SK-N-SH (cell line): ENCODE measurements around the gene ACOX2. TPM values are rescaled to one million over a fixed set of nuclear protein-coding genes. Genes with fewer than 3 reads are reported as not detected.

ENCODE experiments used
- CTCF ChIA-PET: fragments of 300-600, 350-600 bp; formaldehyde crosslinking; extraction: SDS; loops from one replicate; lab custom pipeline; 2021; lab: Yijun Ruan, JAX
- POLR2A ChIA-PET: fragments of 350-600 bp; sonication (Branson Sonifier 250); formaldehyde crosslinking; extraction: SDS; loops from one replicate; lab custom pipeline; 2020; ENCODE audit warnings: antibody characterized with exemption, inconsistent platforms; lab: Yijun Ruan, JAX
- DNase-seq: peaks from one replicate; pipeline ENCODE4 v3.0.0; 2012
- H2AFZ ChIP-seq: fragments of 200-600 bp; sonication (generic); 2 replicates; pipeline ENCODE4 v1.8.1; 2016; ENCODE audit warnings: antibody characterized with exemption, mild to moderate bottlenecking, low read depth
- H3F3A ChIP-seq: fragments of 200-600 bp; sonication (generic); replicated peaks from 2 replicates; pipeline ENCODE3; 2016; ENCODE audit warnings: antibody characterized with exemption, mild to moderate bottlenecking; ENCODE audit not compliant: insufficient read depth
- H3K27ac ChIP-seq, 2 experiments: fragments of 200-500 bp in 1 of 2; fragments of 200-600 bp in 1 of 2; sonication (Bioruptor generic) in 1 of 2; sonication (generic), shearing (Covaris generic) in 1 of 2; 2 replicates each; pipeline versions ENCODE4 v1.5.1 to v1.6.1; 2014 to 2016; ENCODE audit warnings: low read depth in 2 of 2, inconsistent platforms in 1 of 2, low read length in 1 of 2, mild to moderate bottlenecking in 1 of 2, mixed read lengths in 1 of 2
- H3K27me3 ChIP-seq: fragments of 200-600 bp; sonication (generic), shearing (Covaris generic); 2 replicates; pipeline ENCODE4 v1.6.1; 2016; ENCODE audit warnings: mixed run types; ENCODE audit not compliant: insufficient read depth
- H3K36me3 ChIP-seq, 2 experiments: fragments of 200-500 bp in 1 of 2; fragments of 200-600 bp in 1 of 2; sonication (Bioruptor generic) in 1 of 2; sonication (generic) in 1 of 2; replicated peaks in 1 of 2; 2 replicates each; pipeline versions ENCODE3 to v1.5.1; 2014 to 2016; ENCODE audit warnings: low read length in 1 of 2, mild to moderate bottlenecking in 1 of 2; ENCODE audit not compliant: insufficient read depth in 2 of 2, control insufficient read depth in 1 of 2
- H3K4me1 ChIP-seq, 2 experiments: fragments of 200-500 bp in 1 of 2; fragments of 200-600 bp in 1 of 2; sonication (Bioruptor generic) in 1 of 2; sonication (generic), shearing (Covaris generic) in 1 of 2; 2 replicates each; pipeline versions ENCODE4 v1.5.1 to v1.6.1; 2014 to 2016; ENCODE audit warnings: low read depth in 1 of 2, low read length in 1 of 2, mixed run types in 1 of 2; ENCODE audit not compliant: insufficient read depth in 2 of 2, control insufficient read depth in 1 of 2
- H3K4me2 ChIP-seq: fragments of 200-600 bp; sonication (generic), shearing (Covaris generic); 2 replicates; pipeline ENCODE4 v1.6.1; 2017; ENCODE audit warnings: mixed run types
- H3K4me3 ChIP-seq, 2 experiments: fragments of 200-500 bp in 1 of 2; fragments of 200-600 bp in 1 of 2; sonication (Bioruptor generic) in 1 of 2; sonication (generic), shearing (Covaris generic) in 1 of 2; 2 replicates each; pipeline versions ENCODE4 v1.5.1 to v1.8.1; 2014 to 2016; ENCODE audit warnings: low read depth in 2 of 2, inconsistent platforms in 1 of 2, low read length in 1 of 2, mild to moderate bottlenecking in 1 of 2, mixed read lengths in 1 of 2, moderate library complexity in 1 of 2
- H3K79me2 ChIP-seq: fragments of 200-600 bp; sonication (generic); 2 replicates; pipeline ENCODE4 v1.8.1; 2017; ENCODE audit warnings: mild to moderate bottlenecking; ENCODE audit not compliant: insufficient read depth
- H3K9ac ChIP-seq: fragments of 200-600 bp; sonication (generic); 2 replicates; pipeline ENCODE4 v1.6.1; 2017; ENCODE audit warnings: mixed run types
- H3K9me2 ChIP-seq: fragments of 200-600 bp; sonication (generic); 2 replicates; pipeline ENCODE4 v1.6.1; 2017; ENCODE audit warnings: mixed run types
- H3K9me3 ChIP-seq: fragments of 200-600 bp; sonication (generic); 2 replicates; pipeline ENCODE4 v1.6.1; 2017; ENCODE audit warnings: mixed run types, mild to moderate bottlenecking, moderate library complexity
- H4K20me1 ChIP-seq: fragments of 200-600 bp; sonication (generic); 2 replicates; pipeline ENCODE4 v1.6.1; 2017; ENCODE audit warnings: mild to moderate bottlenecking, mixed run types; ENCODE audit not compliant: insufficient read depth
- CHD2 ChIP-seq: fragments of 150-350 bp; IDR thresholded peaks from 2 replicates; pipeline ENCODE4 v1.6.1; 2018; ENCODE audit warnings: low read length; ENCODE audit not compliant: partially characterized antibody
- ELF1 ChIP-seq: IDR thresholded peaks from 2 replicates; pipeline ENCODE4 v1.4.0; 2012
- EP300 ChIP-seq, 2 experiments: IDR thresholded peaks; 2 replicates each; pipeline versions ENCODE4 v1.4.0 to v1.6.1; 2012; ENCODE audit warnings: borderline replicate concordance in 1 of 2, low read depth in 1 of 2, low read length in 1 of 2
- GABPA ChIP-seq: IDR thresholded peaks from 2 replicates; pipeline ENCODE4 v1.4.0; 2012; ENCODE audit warnings: low read depth, mild to moderate bottlenecking
- JUND ChIP-seq: IDR thresholded peaks from 2 replicates; pipeline ENCODE4 v1.4.0; 2012
- MEF2A ChIP-seq: IDR thresholded peaks from 2 replicates; pipeline ENCODE4 v1.4.0; 2012; ENCODE audit warnings: low read depth, borderline replicate concordance
- MXI1 ChIP-seq: IDR thresholded peaks from 2 replicates; pipeline ENCODE4 v1.6.1; 2012; ENCODE audit warnings: mild to moderate bottlenecking, low read depth, low read length, improper control_type of control experiment
- PBX3 ChIP-seq: IDR thresholded peaks from 2 replicates; pipeline ENCODE4; 2012
- POLR2AphosphoS5 ChIP-seq: IDR thresholded peaks from 2 replicates; pipeline ENCODE4 v1.6.1; 2012; ENCODE audit warnings: low read depth, low read length
- RAD21 ChIP-seq: IDR thresholded peaks from 2 replicates; pipeline ENCODE4 v1.6.1; 2012; ENCODE audit warnings: mild to moderate bottlenecking, low read length
- RCOR1 ChIP-seq: fragments of 150-350 bp; IDR thresholded peaks from 2 replicates; pipeline ENCODE4 v1.6.1; 2017; ENCODE audit warnings: antibody characterized with exemption, low read length
- RFX5 ChIP-seq: IDR thresholded peaks from 2 replicates; pipeline ENCODE4 v1.6.1; 2012; ENCODE audit warnings: mild to moderate bottlenecking, improper control_type of control experiment, low read length
- RXRA ChIP-seq: IDR thresholded peaks from 2 replicates; pipeline ENCODE4 v1.4.0; 2012; ENCODE audit warnings: low read depth, mild to moderate bottlenecking, borderline replicate concordance
- TAF1 ChIP-seq: IDR thresholded peaks from 2 replicates; pipeline ENCODE4 v1.6.1; 2012; ENCODE audit warnings: low read depth, mild to moderate bottlenecking, low read length, moderate library complexity, borderline replicate concordance
- TCF12 ChIP-seq: IDR thresholded peaks from 2 replicates; pipeline ENCODE4 v1.4.0; 2012
- TEAD4 ChIP-seq: IDR thresholded peaks from 2 replicates; pipeline ENCODE4 v1.4.0; 2012; ENCODE audit warnings: mild to moderate bottlenecking, borderline replicate concordance; ENCODE audit not compliant: insufficient read depth
- USF1 ChIP-seq: IDR thresholded peaks from 2 replicates; pipeline ENCODE4 v1.4.0; 2012; ENCODE audit warnings: low read depth, borderline replicate concordance
- USF2 ChIP-seq: fragments of 150-350 bp; IDR thresholded peaks from 2 replicates; pipeline ENCODE4 v1.6.1; 2017; ENCODE audit warnings: antibody characterized with exemption, low read length, low read depth, borderline replicate concordance
- ZBTB33 ChIP-seq: IDR thresholded peaks from 2 replicates; pipeline ENCODE4 v1.4.0; 2012; ENCODE audit warnings: low read depth, borderline replicate concordance
- WGBS: methylation state at CpG from one replicate; pipeline ENCODE4 v1.1.6; 2017; ENCODE audit warnings: low lambda C conversion rate; 5-methylcytosine and 5-hydroxymethylcytosine counted together
- polyA plus RNA-seq, 3 experiments: library from polyadenylated mRNA; depleted of rRNA; stranded (reverse); fragments of >200 nt; gene quantifications; 2 replicates each; pipeline ENCODE4 v1.2.3, GENCODE V29; 2012

Gene ACOX2
- polyA plus RNA-seq, 1 of the 3 experiments (the other 2 are of a cell fraction): 9.0 TPM

- TF ChIP-seq RXRA (no peak), MEF2A (no peak)
Measured at GRCh38 chr3:58463181-58463941, 73.6 kb downstream of the ACOX2 start (continued).

- CTCF ChIA-PET: no interaction called here
- Histone ChIP-seq H3K4me3 (no peak overlapping the region), H3K27me3 (no peaks in the 10 kb centered on the region), H3F3A (no peaks in the 10 kb centered on the region), H4K20me1 (no peaks in the 10 kb centered on the region), H3K4me1 (peaks cover 0 to 2% of the 10 kb centered on the region in 2 experiments; a peak in 1 of 4 replicates), H3K27ac (no peak overlapping the region), H3K4me2 (no peak overlapping the region), H2AFZ (no peak overlapping the region), H3K79me2 (no peaks in the 10 kb centered on the region), H3K36me3 (no peaks in the 10 kb centered on the region), H3K9ac (no peak overlapping the region), H3K9me3 (no peaks in the 10 kb centered on the region), H3K9me2 (no peaks in the 10 kb centered on the region)
- DNase-seq: no peak
- WGBS: 73% methylated on average over 4 of the region's 4 CpGs
- TF ChIP-seq MEF2A (no peak), TEAD4 (no peak), TCF12 (no peak), USF2 (no peak), CHD2 (no peak), EP300 (IDR thresholded peaks at IDR 0.05; ENCODE audit: borderline replicate concordance in 1 of 2, low read depth in 1 of 2, low read length in 1 of 2) (no peak), RCOR1 (no peak), USF1 (no peak), RAD21 (no peak), PBX3 (no peak), ELF1 (no peak), MXI1 (no peak), JUND (no peak), POLR2AphosphoS5 (no peak), RFX5 (no peak), TAF1 (no peak), GABPA (no peak), ZBTB33 (no peak)
- POLR2A ChIA-PET: no interaction called here
Measured at GRCh38 chr3:58462829-58463180, 74.2 kb downstream of the ACOX2 start.
